OCI-LY3 (cell line): ENCODE results near the gene NAPA.
"Not testable (repeated sequence)": the region's sequence is repeated elsewhere in the genome, so short reads cannot be mapped to it uniquely, and the experiment has no call there.

ENCODE experiments used
- H2AFZ ChIP-seq: fragments of 200-600, 300-600 bp; shearing (Covaris generic); 2 replicates; pipeline ENCODE4 v1.6.0; 2014; ENCODE audit warnings: antibody characterized with exemption, low read depth, low read length
- H3K27ac ChIP-seq: fragments of 200-600, 300-600 bp; sonication (generic); 2 replicates; pipeline ENCODE4 v1.5.1; 2014; ENCODE audit warnings: mild to moderate bottlenecking, low read length, moderate library complexity, mixed read lengths
- H3K27me3 ChIP-seq: fragments of 200-600, 300-600 bp; sonication (generic); 2 replicates; pipeline ENCODE4 v1.6.1; 2014; ENCODE audit warnings: low read depth, low read length, mixed read lengths
- H3K36me3 ChIP-seq: fragments of 200-600, 300-600 bp; sonication (generic); replicated peaks from 2 replicates; pipeline ENCODE3; 2014; ENCODE audit warnings: low read depth, low read length, mixed read lengths
- H3K4me1 ChIP-seq: fragments of 300-600, 200-600 bp; sonication (generic); 2 replicates; pipeline ENCODE4 v1.6.1; 2014; ENCODE audit warnings: low read length, mixed read lengths
- H3K4me2 ChIP-seq: fragments of 200-600, 300-600 bp; sonication (generic); 2 replicates; pipeline ENCODE4 v1.6.1; 2014; ENCODE audit warnings: low read length, mixed read lengths
- H3K4me3 ChIP-seq: fragments of 300-600, 200-600 bp; sonication (generic); 2 replicates; pipeline ENCODE4 v1.5.1; 2014; ENCODE audit warnings: antibody characterized with exemption, mild to moderate bottlenecking, low read length, moderate library complexity
- H3K79me2 ChIP-seq: fragments of 300-600, 200-600 bp; shearing (Covaris generic); 2 replicates; pipeline ENCODE4 v1.6.1; 2014; ENCODE audit warnings: mild to moderate bottlenecking, low read length, mixed read lengths
- H3K9ac ChIP-seq: fragments of 300-600, 200-600 bp; shearing (Covaris generic); 2 replicates; pipeline ENCODE4 v1.6.0; 2014; ENCODE audit warnings: mild to moderate bottlenecking, low read length, moderate library complexity
- H3K9me3 ChIP-seq: fragments of 200-600, 300-600 bp; shearing (Covaris generic); 2 replicates; pipeline ENCODE4 v1.6.1; 2014; ENCODE audit warnings: low read length, mixed read lengths; ENCODE audit not compliant: insufficient read depth
- H4K20me1 ChIP-seq: fragments of 200-600, 300-600 bp; sonication (generic); 2 replicates; pipeline ENCODE4 v1.6.1; 2016; ENCODE audit warnings: low read length, mixed read lengths; ENCODE audit not compliant: insufficient read depth
- EZH2phosphoT487 ChIP-seq: fragments of 200-600 bp; shearing (Covaris generic); IDR thresholded peaks from 2 replicates; pipeline ENCODE4 v1.6.1; 2018; ENCODE audit warnings: antibody characterized with exemption, mixed run types, low read depth
- TF ChIP-seq, protein P1 (sequence below): fragments of 200-600, 300-600 bp; sonication (generic); IDR thresholded peaks from 2 replicates; pipeline ENCODE4 v1.5.1; 2014; ENCODE audit warnings: antibody characterized with exemption, low read length, low read depth

NAPA gene

DNA sequence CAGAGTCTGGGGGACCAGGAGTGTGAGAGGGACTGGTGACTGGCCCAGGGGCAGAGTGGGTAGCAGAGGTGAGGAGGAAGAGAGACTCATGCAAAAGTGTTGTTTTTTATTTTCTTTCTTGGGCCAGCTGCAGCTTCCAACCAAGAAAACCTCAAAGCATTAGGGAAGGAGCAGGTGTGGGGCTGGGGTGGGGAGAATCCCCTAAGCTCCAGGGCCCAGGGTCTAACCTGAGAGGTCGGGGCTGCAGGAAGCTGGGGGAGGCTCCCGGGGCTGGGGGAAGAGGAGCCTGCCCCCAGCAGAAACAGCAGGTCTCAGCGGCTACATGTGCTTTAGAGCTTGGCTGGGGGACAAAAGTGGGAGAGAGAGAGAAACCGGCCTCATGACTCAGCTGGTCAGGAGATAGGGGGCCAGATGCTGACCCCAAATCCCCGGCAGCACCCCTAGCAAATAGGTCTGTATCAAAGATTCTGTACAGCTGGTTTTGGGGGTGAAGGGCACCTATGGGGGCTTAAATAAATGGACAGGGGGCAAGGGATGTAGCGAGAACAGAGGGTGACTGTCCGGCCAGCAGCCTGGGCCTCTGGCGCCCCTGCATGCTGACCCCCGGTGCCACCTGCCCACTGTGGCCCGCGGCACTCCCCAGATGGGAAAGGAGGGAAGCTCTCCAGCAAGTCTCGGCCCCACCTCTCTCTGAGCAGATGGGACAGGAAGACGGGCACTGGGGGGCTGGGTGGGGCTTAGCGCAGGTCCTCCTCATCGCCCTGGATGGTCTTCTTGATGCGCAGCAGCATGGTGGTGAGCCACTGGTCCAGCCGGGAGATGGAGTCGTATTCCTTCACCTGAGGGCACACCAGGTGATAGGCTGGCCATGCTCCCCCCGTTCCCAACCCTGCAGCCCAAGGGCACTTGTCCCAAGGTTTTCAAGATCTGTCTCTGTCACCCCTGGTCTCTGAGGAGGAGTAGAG is 27.0 kb downstream of the NAPA start:
- Histone ChIP-seq H2AFZ (no peak overlapping the region), H3K36me3 (peaks cover 6% of the 10 kb centered on the region), H3K9me3 (no peaks in the 10 kb centered on the region), H3K27ac (no peak overlapping the region), H3K79me2 (0 out of 2 replicates have a peak, but pooled peaks cover 6% of the 10 kb centered on the region), H3K27me3 (no peaks in the 10 kb centered on the region), H4K20me1 (no peaks in the 10 kb centered on the region), H3K4me2 (no peak overlapping the region), H3K9ac (no peak overlapping the region), H3K4me1 (peaks cover 20% of the 10 kb centered on the region), H3K4me3 (no peak overlapping the region)
- TF ChIP-seq, protein P1, sequence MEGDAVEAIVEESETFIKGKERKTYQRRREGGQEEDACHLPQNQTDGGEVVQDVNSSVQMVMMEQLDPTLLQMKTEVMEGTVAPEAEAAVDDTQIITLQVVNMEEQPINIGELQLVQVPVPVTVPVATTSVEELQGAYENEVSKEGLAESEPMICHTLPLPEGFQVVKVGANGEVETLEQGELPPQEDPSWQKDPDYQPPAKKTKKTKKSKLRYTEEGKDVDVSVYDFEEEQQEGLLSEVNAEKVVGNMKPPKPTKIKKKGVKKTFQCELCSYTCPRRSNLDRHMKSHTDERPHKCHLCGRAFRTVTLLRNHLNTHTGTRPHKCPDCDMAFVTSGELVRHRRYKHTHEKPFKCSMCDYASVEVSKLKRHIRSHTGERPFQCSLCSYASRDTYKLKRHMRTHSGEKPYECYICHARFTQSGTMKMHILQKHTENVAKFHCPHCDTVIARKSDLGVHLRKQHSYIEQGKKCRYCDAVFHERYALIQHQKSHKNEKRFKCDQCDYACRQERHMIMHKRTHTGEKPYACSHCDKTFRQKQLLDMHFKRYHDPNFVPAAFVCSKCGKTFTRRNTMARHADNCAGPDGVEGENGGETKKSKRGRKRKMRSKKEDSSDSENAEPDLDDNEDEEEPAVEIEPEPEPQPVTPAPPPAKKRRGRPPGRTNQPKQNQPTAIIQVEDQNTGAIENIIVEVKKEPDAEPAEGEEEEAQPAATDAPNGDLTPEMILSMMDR, result no peak
- TF ChIP-seq EZH2phosphoT487, result no peak

- Histone ChIP-seq H3K4me1 (peaks cover 20% of the 10 kb centered on the region), H4K20me1 (no peaks in the 10 kb centered on the region), H3K4me2 (no peak overlapping the region), H3K9me3 (no peaks in the 10 kb centered on the region), H3K9ac (no peak overlapping the region), H2AFZ (no peak overlapping the region), H3K27ac (no peak overlapping the region), H3K79me2 (0 out of 2 replicates have a peak, but pooled peaks cover 6% of the 10 kb centered on the region), H3K36me3 (peaks cover 6% of the 10 kb centered on the region), H3K4me3 (no peak overlapping the region), H3K27me3 (no peaks in the 10 kb centered on the region)
- TF ChIP-seq, protein P1, result no peak
- TF ChIP-seq EZH2phosphoT487, result no peak
Observed at GRCh38 chr19:47486900-47487299, 28.0 kb downstream of the NAPA start.

GRCh38 chr19:47486220-47486619 is 28.6 kb downstream of the NAPA start:
- not testable (repeated sequence) for H3K27me3 ChIP-seq, H3K9ac ChIP-seq, H3K4me3 ChIP-seq, H3K4me2 ChIP-seq, H3K27ac ChIP-seq, H3K36me3 ChIP-seq, H3K9me3 ChIP-seq, H4K20me1 ChIP-seq, H3K79me2 ChIP-seq, H2AFZ ChIP-seq
- H3K4me1 ChIP-seq, result peaks cover 20% of the 10 kb centered on the region

GRCh38 chr19:47485210-47485609 is 29.7 kb downstream of the NAPA start:
- 0 out of 2 replicates have a peak, but pooled peaks cover 6% of the 10 kb centered on the region for H3K79me2 ChIP-seq
- peak overlapping the region; percentile 80 for H3K4me3 ChIP-seq
- no peak for TF ChIP-seq EZH2phosphoT487
- TF ChIP-seq, protein P1, result no peak
- H3K36me3 ChIP-seq, result peaks cover 6% of the 10 kb centered on the region
- peak overlapping the region; percentile 90 for H3K9ac ChIP-seq
- H4K20me1 ChIP-seq, result no peaks in the 10 kb centered on the region
- no peak overlapping the region for H3K27ac ChIP-seq
- H2AFZ ChIP-seq, result no peak overlapping the region
- H3K9me3 ChIP-seq, result no peaks in the 10 kb centered on the region
- peaks cover 20% of the 10 kb centered on the region for H3K4me1 ChIP-seq
- H3K4me2 ChIP-seq, result peak overlapping the region; percentile 65
- H3K27me3 ChIP-seq, result no peaks in the 10 kb centered on the region
